OCI-LY1 (cell line): Measurements from ENCODE around the gene GABBR2.

ENCODE experiments used
- CTCF ChIP-seq: fragments of 200-600 bp; sonication (generic), shearing (Covaris generic); IDR thresholded peaks from 2 replicates; pipeline ENCODE4 v1.5.1; 2017; ENCODE audit warnings: mild to moderate bottlenecking, antibody characterized with exemption, low read length, moderate library complexity, mixed read lengths
- EZH2 ChIP-seq: fragments of 200-600 bp; sonication (generic), shearing (Covaris generic); IDR thresholded peaks from 2 replicates; pipeline ENCODE4 v1.8.0; 2017; ENCODE audit warnings: borderline replicate concordance, mixed run types, mild to moderate bottlenecking, antibody characterized with exemption, low read length, moderate library complexity, mixed read lengths

- TF ChIP-seq CTCF (no peak), EZH2 (no peak)
Measured at GRCh38 chr9:98300611-98301010, 408.1 kb downstream of the GABBR2 start.
